DND-41 (cell line): Measurements from ENCODE around the gene RASL10A.

Experiments
- EZH2 ChIP-seq: IDR thresholded peaks from 3 replicates; pipeline ENCODE4 v1.6.1; 2012; ENCODE audit warnings: borderline replicate concordance, low read depth, mild to moderate bottlenecking, moderate library complexity, low read length, inconsistent platforms; ENCODE audit not compliant: severe bottlenecking
- TF ChIP-seq, protein P1 (sequence below): IDR thresholded peaks from 2 replicates; pipeline ENCODE4 v1.5.1; 2012; ENCODE audit warnings: borderline replicate concordance, low read length, moderate library complexity, mild to moderate bottlenecking; ENCODE audit not compliant: poor library complexity, severe bottlenecking; ENCODE audit errors: extremely low read depth

DNA sequence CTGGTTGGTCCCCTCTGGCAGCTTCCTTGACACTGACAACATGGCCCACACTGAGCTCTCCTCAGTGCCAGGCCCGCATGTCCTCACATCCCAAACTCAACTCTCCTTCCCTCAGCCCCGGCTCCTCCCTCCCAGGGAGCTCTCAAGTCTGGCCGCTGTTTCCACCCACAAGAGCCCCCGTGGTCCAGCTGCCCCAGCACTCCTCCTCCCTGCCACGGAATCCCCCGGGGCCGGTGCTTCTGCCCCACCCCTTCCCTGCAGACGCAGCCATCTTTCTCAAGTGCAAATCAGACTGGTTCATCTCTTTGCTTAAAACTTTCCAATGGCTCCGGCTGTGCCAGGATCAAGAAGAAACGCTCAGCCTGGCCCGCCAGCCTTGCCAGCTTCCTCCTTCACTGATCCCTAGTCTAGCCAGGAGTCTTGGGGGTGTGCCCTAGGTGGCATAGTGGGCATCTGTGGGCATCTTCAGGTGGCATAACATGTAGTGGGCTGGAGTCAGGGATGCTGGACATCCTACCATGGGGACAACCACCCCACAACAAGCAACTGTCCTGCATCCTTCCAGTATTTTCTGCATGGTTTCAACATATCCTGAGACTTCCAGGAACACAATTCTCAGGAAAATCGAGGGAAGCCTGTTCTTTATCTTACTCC lies 22.3 kb upstream of the RASL10A start:
- TF ChIP-seq, protein P1, sequence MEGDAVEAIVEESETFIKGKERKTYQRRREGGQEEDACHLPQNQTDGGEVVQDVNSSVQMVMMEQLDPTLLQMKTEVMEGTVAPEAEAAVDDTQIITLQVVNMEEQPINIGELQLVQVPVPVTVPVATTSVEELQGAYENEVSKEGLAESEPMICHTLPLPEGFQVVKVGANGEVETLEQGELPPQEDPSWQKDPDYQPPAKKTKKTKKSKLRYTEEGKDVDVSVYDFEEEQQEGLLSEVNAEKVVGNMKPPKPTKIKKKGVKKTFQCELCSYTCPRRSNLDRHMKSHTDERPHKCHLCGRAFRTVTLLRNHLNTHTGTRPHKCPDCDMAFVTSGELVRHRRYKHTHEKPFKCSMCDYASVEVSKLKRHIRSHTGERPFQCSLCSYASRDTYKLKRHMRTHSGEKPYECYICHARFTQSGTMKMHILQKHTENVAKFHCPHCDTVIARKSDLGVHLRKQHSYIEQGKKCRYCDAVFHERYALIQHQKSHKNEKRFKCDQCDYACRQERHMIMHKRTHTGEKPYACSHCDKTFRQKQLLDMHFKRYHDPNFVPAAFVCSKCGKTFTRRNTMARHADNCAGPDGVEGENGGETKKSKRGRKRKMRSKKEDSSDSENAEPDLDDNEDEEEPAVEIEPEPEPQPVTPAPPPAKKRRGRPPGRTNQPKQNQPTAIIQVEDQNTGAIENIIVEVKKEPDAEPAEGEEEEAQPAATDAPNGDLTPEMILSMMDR = no peak
- no peak for TF ChIP-seq EZH2
